ENCODE data around the gene NUDT16L1.

NUDT16L1 gene

GRCh38 chr16:4693296-4693955 is at the start of gene NUDT16L1:
Gene NUDT16L1, plus strand, starts transcription at chr16:4693562. Its CDS starts 165 bp downstream, at chr16:4693727.
- DNase-seq: peak; percentile 54 to 98 (median 94)

- DNase-seq: no peak
Observed at GRCh38 chr16:4646773-4647643, 46.4 kb upstream of the NUDT16L1 start.

- DNase-seq: no peak
Observed at GRCh38 chr16:4647644-4647980, 45.8 kb upstream of the NUDT16L1 start.

- no peak for DNase-seq
Observed at GRCh38 chr16:4648917-4649316, 44.4 kb upstream of the NUDT16L1 start.

- no peak for DNase-seq
Observed at GRCh38 chr16:4649744-4650442, 43.5 kb upstream of the NUDT16L1 start.

GRCh38 chr16:4650443-4651074 is 42.8 kb upstream of the NUDT16L1 start:
- peak in 6 of 51 donors; percentile 2 to 39 (median 20) for DNase-seq

- DNase-seq: no peak
Observed at GRCh38 chr16:4651827-4652226, 41.5 kb upstream of the NUDT16L1 start.

GRCh38 chr16:4652561-4652960 is 40.8 kb upstream of the NUDT16L1 start:
- DNase-seq: no peak

GRCh38 chr16:4654011-4654963 is 39.1 kb upstream of the NUDT16L1 start:
- DNase-seq: no peak

- DNase-seq: no peak
Observed at GRCh38 chr16:4654964-4655590, 38.3 kb upstream of the NUDT16L1 start.

GRCh38 chr16:4655801-4656200 is 37.6 kb upstream of the NUDT16L1 start:
- DNase-seq: no peak

GRCh38 chr16:4656221-4656620 is 37.1 kb upstream of the NUDT16L1 start:
- DNase-seq: no peak

GRCh38 chr16:4656695-4657686 is 36.4 kb upstream of the NUDT16L1 start:
- DNase-seq: no peak

- DNase-seq: no peak
Observed at GRCh38 chr16:4659363-4660353, 33.7 kb upstream of the NUDT16L1 start.

GRCh38 chr16:4660454-4661007 is 32.8 kb upstream of the NUDT16L1 start:
- peak in 33 of 51 donors; percentile 12 to 90 (median 54) for DNase-seq

GRCh38 chr16:4661661-4662060 is 31.7 kb upstream of the NUDT16L1 start:
- peak in 26 of 51 donors; percentile 10 to 73 (median 38) for DNase-seq

- peak in 3 of 51 donors; percentile 47 to 50 (median 48) for DNase-seq
Observed at GRCh38 chr16:4663465-4663776, 29.9 kb upstream of the NUDT16L1 start.
